Measurements from ENCODE around the gene BYSL. TPM values are rescaled to one million over a fixed set of nuclear protein-coding genes. Genes with fewer than 3 reads are reported as not detected.

Gene BYSL
- 34.7 TPM for polyA plus RNA-seq (2013, experiment 1 of 2; ENCODE audit: insufficient read length)
- 33.9 TPM for polyA plus RNA-seq (2013, experiment 2 of 2; ENCODE audit: insufficient read length)

- DNase-seq, result peak; percentile 94
Observed at GRCh38 chr6:41920921-41921711, at the start of gene BYSL, which contains the start of gene MED20. Gene BYSL (plus strand): TSS chr6:41921499. CDS start chr6:41921563, 64 bp downstream. Gene MED20 (minus strand): TSS chr6:41921139. CDS start chr6:41921018, 121 bp downstream.

- DNase-seq, result no peak
Observed at GRCh38 chr6:41871691-41872090, 49.6 kb upstream of the BYSL start.

- no peak for DNase-seq
Observed at GRCh38 chr6:41872147-41872546, 49.2 kb upstream of the BYSL start.

GRCh38 chr6:41874741-41875140 lies 46.6 kb upstream of the BYSL start:
- no peak for DNase-seq

GRCh38 chr6:41877051-41877680 lies 44.1 kb upstream of the BYSL start:
- no peak for DNase-seq

- DNase-seq, result peak; percentile 61
Observed at GRCh38 chr6:41878246-41878645, 43.1 kb upstream of the BYSL start.

GRCh38 chr6:41878961-41879405 lies 42.3 kb upstream of the BYSL start:
- peak; percentile 52 for DNase-seq

GRCh38 chr6:41881506-41881905 lies 39.8 kb upstream of the BYSL start:
- no peak for DNase-seq

- no peak for DNase-seq
Observed at GRCh38 chr6:41884957-41885356, 36.3 kb upstream of the BYSL start.

GRCh38 chr6:41885930-41886329 lies 35.4 kb upstream of the BYSL start:
- no peak for DNase-seq

- peak; percentile 24 for DNase-seq
Observed at GRCh38 chr6:41887331-41887751, 34.0 kb upstream of the BYSL start.

GRCh38 chr6:41892921-41893564 lies 28.3 kb upstream of the BYSL start:
- no peak for DNase-seq

- DNase-seq, result no peak
Observed at GRCh38 chr6:41894366-41895299, 26.7 kb upstream of the BYSL start.

GRCh38 chr6:41895300-41896233 lies 25.7 kb upstream of the BYSL start, which contains the start of gene USP49:
Gene USP49 (minus strand): TSS chr6:41895375. CDS start chr6:41806983, 88,392 bp downstream.
- peak; percentile 79 for DNase-seq

- DNase-seq, result no peak
Observed at GRCh38 chr6:41896281-41896680, 25.0 kb upstream of the BYSL start.

- no peak for DNase-seq
Observed at GRCh38 chr6:41900861-41901260, 20.4 kb upstream of the BYSL start.

GRCh38 chr6:41901882-41902519 lies 19.3 kb upstream of the BYSL start:
- no peak for DNase-seq

- no peak for DNase-seq
Observed at GRCh38 chr6:41909727-41910126, 11.6 kb upstream of the BYSL start.

- no peak for DNase-seq
Observed at GRCh38 chr6:41914343-41914742, 7.0 kb upstream of the BYSL start.

GRCh38 chr6:41914869-41915530 lies 6.3 kb upstream of the BYSL start:
- no peak for DNase-seq

All from fibroblast of skin of abdomen (primary cell).